AG10803 (cell line): ENCODE data around the gene VWA3A.

Experiments
- DNase-seq: peaks from one replicate; pipeline ENCODE4 v3.0.0; 2010; ENCODE audit warnings: low read depth
- H3K4me3 ChIP-seq: 2 replicates; pipeline ENCODE4 v1.5.1; 2011; ENCODE audit warnings: mild to moderate bottlenecking, low read length, control low read depth
- CTCF ChIP-seq: conservative IDR thresholded peaks from 2 replicates; pipeline ENCODE4 v1.5.1; 2011; ENCODE audit warnings: mild to moderate bottlenecking, low read length, control low read depth, inconsistent platforms

The VWA3A gene

GRCh38 chr16:22183335-22183734 lies 91.0 kb downstream of the VWA3A start:
- no peak overlapping the region for H3K4me3 ChIP-seq
- no peak for DNase-seq
- no peak for TF ChIP-seq CTCF

- peak; percentile 19 for TF ChIP-seq CTCF
- no peak for DNase-seq
- no peak overlapping the region for H3K4me3 ChIP-seq
Observed at GRCh38 chr16:22183901-22184614, 91.7 kb downstream of the VWA3A start.

GRCh38 chr16:22184615-22184968 lies 92.3 kb downstream of the VWA3A start:
- no peak overlapping the region for H3K4me3 ChIP-seq
- TF ChIP-seq CTCF, result no peak

GRCh38 chr16:22186517-22186916 lies 94.2 kb downstream of the VWA3A start:
- no peak for DNase-seq
- TF ChIP-seq CTCF, result peak; percentile 9; the same call in 1 of the 2 replicates
- no peak overlapping the region for H3K4me3 ChIP-seq

More at GRCh38 chr16:22184615-22184968, 92.3 kb downstream of the VWA3A start:
- DNase-seq, result no peak

GRCh38 chr16:22188267-22188594 lies 95.9 kb downstream of the VWA3A start:
- no peak for TF ChIP-seq CTCF
- DNase-seq, result no peak
- no peak overlapping the region for H3K4me3 ChIP-seq

- no peak overlapping the region for H3K4me3 ChIP-seq
- peak; percentile 91 for DNase-seq
- TF ChIP-seq CTCF, result peak; percentile 94
Observed at GRCh38 chr16:22188595-22189442, 96.5 kb downstream of the VWA3A start.
